PC-3 (cell line): ENCODE data around the gene CORO1C. TPM values are rescaled to one million over a fixed set of nuclear protein-coding genes. Genes with fewer than 3 reads are reported as not detected.
A peak's percentile ranks its signal among the peaks of the same experiment; 100 is the strongest.

Experiments
- ATAC-seq: fragments of 200-7000 bp; cut with Tn5 transposase; 2 replicates; pipeline ENCODE4 v1.9.1; 2020; ENCODE audit warnings: mild to moderate bottlenecking, moderate library complexity
- BruUV-seq: library from RNA; stranded (reverse); fragments of 400-500 nt; replicated peaks from 2 replicates; lab custom pipeline; 2021; lab: Mats Ljungman, UMichigan
- CTCF ChIA-PET: fragments of 300-600 bp; sonication (Branson Sonifier 250); formaldehyde crosslinking; loops from one replicate; lab custom pipeline; 2022; ENCODE audit warnings: antibody characterized with exemption; lab: Charles Lee
- POLR2A ChIA-PET: fragments of 300-600 bp; sonication (Branson Sonifier 250); formaldehyde crosslinking; loops from one replicate; lab custom pipeline; 2022; ENCODE audit warnings: antibody characterized with exemption; ENCODE audit not compliant: unreplicated experiment; lab: Charles Lee
- DNase-seq: peaks from one replicate; pipeline ENCODE4 v3.0.0-alpha.2; 2015
- H2AFZ ChIP-seq: fragments of 300-600 bp; sonication (generic); 2 replicates; pipeline ENCODE4 v1.6.0; 2016; ENCODE audit warnings: antibody characterized with exemption, low read length
- H3F3A ChIP-seq: fragments of 300-600 bp; sonication (generic); one replicate; pipeline ENCODE4 v1.6.0; 2017; ENCODE audit warnings: antibody characterized with exemption, low read length, control low read depth, mild to moderate bottlenecking; ENCODE audit not compliant: unreplicated experiment
- H3K27ac ChIP-seq: fragments of 300-600 bp; sonication (generic); 2 replicates; pipeline ENCODE4 v1.5.1; 2016; ENCODE audit warnings: mild to moderate bottlenecking, low read length
- H3K27me3 ChIP-seq: fragments of 300-600 bp; sonication (generic); 2 replicates; pipeline ENCODE4 v1.6.1; 2016; ENCODE audit warnings: low read length, mixed read lengths
- H3K36me3 ChIP-seq: fragments of 300-600 bp; sonication (generic); 2 replicates; pipeline ENCODE4 v1.6.1; 2016; ENCODE audit warnings: low read depth, mixed run types, low read length, mixed read lengths
- H3K4me1 ChIP-seq: fragments of 300-600 bp; sonication (generic); 2 replicates; pipeline ENCODE4 v1.5.1; 2016; ENCODE audit warnings: low read length; ENCODE audit not compliant: insufficient read depth
- H3K4me2 ChIP-seq: fragments of 300-600 bp; sonication (generic); 2 replicates; pipeline ENCODE4 v1.6.0; 2016; ENCODE audit warnings: low read length
- H3K4me3 ChIP-seq: fragments of 300-600 bp; sonication (generic); 2 replicates; pipeline ENCODE4 v1.5.1; 2016; ENCODE audit warnings: mild to moderate bottlenecking, low read length, mixed read lengths
- H3K79me2 ChIP-seq: fragments of 300-600 bp; sonication (generic); 2 replicates; pipeline ENCODE4 v1.6.1; 2017; ENCODE audit warnings: low read length, mixed read lengths
- H3K9ac ChIP-seq: fragments of 300-600 bp; sonication (generic); 2 replicates; pipeline ENCODE4 v1.6.0; 2016; ENCODE audit warnings: mild to moderate bottlenecking, low read length
- H3K9me2 ChIP-seq: fragments of 300-600 bp; sonication (generic); replicated peaks from 2 replicates; pipeline ENCODE4 v1.6.1; 2016; ENCODE audit warnings: mixed run types, low read length, mixed read lengths
- H3K9me3 ChIP-seq: fragments of 300-600 bp; sonication (generic); 2 replicates; pipeline ENCODE4 v1.6.1; 2016; ENCODE audit warnings: low read length, mixed read lengths
- H4K20me1 ChIP-seq: fragments of 300-600 bp; sonication (generic); 2 replicates; pipeline ENCODE4 v1.6.1; 2016; ENCODE audit warnings: low read length, mixed read lengths
- CTCF ChIP-seq: fragments of 300-600 bp; sonication (generic); conservative IDR thresholded peaks from 2 replicates; pipeline ENCODE4 v1.5.1; 2017; ENCODE audit warnings: antibody characterized with exemption, low read depth, mild to moderate bottlenecking, low read length
- EZH2 ChIP-seq: fragments of 300-600 bp; sonication (generic); IDR thresholded peaks from one replicate; pipeline ENCODE4 v1.6.1; 2017; ENCODE audit warnings: antibody characterized with exemption, mild to moderate bottlenecking, low read length; ENCODE audit not compliant: unreplicated experiment
- EZH2phosphoT487 ChIP-seq: fragments of 300-600 bp; sonication (generic); IDR thresholded peaks from 2 replicates; pipeline ENCODE4 v1.6.1; 2018; ENCODE audit warnings: mild to moderate bottlenecking, antibody characterized with exemption, low read length, borderline replicate concordance
- intact Hi-C: fragments of 100-400 bp; cut with micrococcal nuclease; formaldehyde crosslinking; loops from 2 replicates; pipeline ENCODE4 v1.9.0; 2023
- total RNA-seq: library from RNA; depleted of rRNA; stranded (reverse); fragments of >200 nt; gene quantifications from 2 replicates; pipeline ENCODE4 v1.2.3, GENCODE V29; 2014

CORO1C gene
- total RNA-seq, 1 experiment from 2014 or later: 179 TPM

GRCh38 chr12:108732489-108733229 is 1.3 kb upstream of the CORO1C start:
- CTCF ChIA-PET: no interaction called here
- TSS peak; percentile 89 for BruUV-seq

GRCh38 chr12:108731866-108732461 is 646 bp upstream of the CORO1C start:
- BruUV-seq: no TSS peak

More at GRCh38 chr12:108732489-108733229, 1.3 kb upstream of the CORO1C start:
- Histone ChIP-seq H3K79me2 (peaks cover 36% of the 10 kb centered on the region), H3K9me2 (no peaks in the 10 kb centered on the region), H3K27ac (peak overlapping the region; percentile 65), H3K4me2 (peak overlapping the region; percentile 87), H3F3A (peaks cover 13% of the 10 kb centered on the region), H3K9ac (peak overlapping the region; percentile 63), H3K36me3 (peaks cover 6% of the 10 kb centered on the region; the same call in 1 of the 2 replicates), H2AFZ (peak overlapping the region; percentile 74), H3K27me3 (no peaks in the 10 kb centered on the region), H3K4me1 (peaks cover 43% of the 10 kb centered on the region), H3K4me3 (peak overlapping the region; percentile 68), H3K9me3 (no peaks in the 10 kb centered on the region), H4K20me1 (peaks cover 26% of the 10 kb centered on the region)
- POLR2A ChIA-PET: interaction anchor here (0.6 to 1.0 kb wide), 2 partner anchors 40 to 84 kb away, joined by 4 to 6 read pairs; no protein-coding TSS in a partner anchor
- no peak for ATAC-seq
- no peak for DNase-seq
- TF ChIP-seq CTCF: no peak
- no peak for TF ChIP-seq EZH2
- no peak for TF ChIP-seq EZH2phosphoT487
- intact Hi-C loops: loop anchor here (1.0 to 10.0 kb wide), 5 partner anchors 41 to 362 kb away; partner anchors contain the start of genes ALKBH2, SSH1 and UNG

More at GRCh38 chr12:108731866-108732461, 646 bp upstream of the CORO1C start:
- intact Hi-C loops: loop anchor here (1.0 to 10.0 kb wide), 5 partner anchors 41 to 363 kb away; partner anchors contain the start of genes ALKBH2, SSH1 and UNG
- TF ChIP-seq EZH2phosphoT487 (no peak), EZH2 (no peak), CTCF (peak; percentile 6)
- peak overlapping the region; percentile 71 for H3K27ac ChIP-seq
- peak overlapping the region; percentile 68 for H3K4me3 ChIP-seq
- H3K4me2 ChIP-seq: peak overlapping the region; percentile 87
- H3K9me2 ChIP-seq: no peaks in the 10 kb centered on the region
- H3K36me3 ChIP-seq: peaks cover 9% of the 10 kb centered on the region; the same call in 1 of the 2 replicates
- ChIA-PET POLR2A (interaction anchor here (1.0 kb wide), 1 partner anchor 83 kb away, joined by 4 read pairs; no protein-coding TSS in a partner anchor), CTCF (no interaction called here)
- peaks cover 33% of the 10 kb centered on the region for H4K20me1 ChIP-seq
- DNase-seq (peak; percentile 99), ATAC-seq (peak; percentile 60)
- no peaks in the 10 kb centered on the region for H3K9me3 ChIP-seq
- H3K4me1 ChIP-seq: peaks cover 50% of the 10 kb centered on the region
- H3K9ac ChIP-seq: peak overlapping the region; percentile 72
- H3F3A ChIP-seq: peaks cover 13% of the 10 kb centered on the region
- peaks cover 43% of the 10 kb centered on the region for H3K79me2 ChIP-seq
- H2AFZ ChIP-seq: peak overlapping the region; percentile 84
- no peaks in the 10 kb centered on the region for H3K27me3 ChIP-seq
